GM19438 (cell line): Measurements from ENCODE around the gene UST.
"Not testable (repeated sequence)": the region's sequence is repeated elsewhere in the genome, so short reads cannot be mapped to it uniquely, and the experiment has no call there.

Experiments used
- ATAC-seq: cut with Tn5 transposase; IDR thresholded peaks from one replicate; pipeline ENCODE4 v1.9.1; 2021; ENCODE audit warnings: low read depth; ENCODE audit not compliant: unreplicated experiment

The UST gene

DNA sequence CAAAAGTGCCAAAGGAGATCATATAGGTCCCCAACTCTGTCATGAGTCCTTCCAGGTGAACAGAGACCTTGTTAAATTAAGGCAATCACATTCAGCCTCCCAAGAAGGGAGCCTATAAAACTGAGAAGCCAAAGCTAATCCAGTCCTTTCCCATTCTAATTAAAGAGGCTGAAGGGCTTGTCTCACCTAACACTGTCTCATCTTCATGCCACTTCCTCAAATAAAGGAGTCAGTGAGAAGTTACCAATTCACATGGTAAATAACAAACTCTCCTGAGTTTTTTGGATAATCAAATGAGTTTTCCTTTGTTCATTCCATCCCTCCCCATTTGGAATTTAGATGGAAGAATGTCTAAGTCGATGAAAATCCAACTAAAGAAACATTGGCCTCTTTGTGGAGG is 242.8 kb downstream of the UST start:
- ATAC-seq = no peak

DNA sequence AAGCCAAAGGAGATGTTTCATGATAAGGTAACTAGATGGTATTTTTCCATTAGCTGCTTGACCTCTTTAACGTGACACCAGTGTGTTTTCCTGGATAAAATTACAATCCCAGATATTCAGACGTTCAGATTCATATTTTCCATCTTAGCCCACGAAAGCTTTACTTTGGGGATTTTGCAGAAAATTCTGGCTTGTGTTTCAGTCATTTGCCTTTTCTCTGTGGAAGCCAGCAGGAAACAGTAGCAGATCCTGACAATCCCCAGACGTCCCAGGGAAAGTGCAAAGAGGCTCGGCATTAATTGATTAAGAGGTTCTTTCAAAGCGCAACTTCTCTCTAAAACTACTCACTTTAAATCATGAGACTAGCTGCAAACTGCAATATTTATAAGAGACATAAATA is 243.6 kb downstream of the UST start:
- no peak for ATAC-seq

DNA sequence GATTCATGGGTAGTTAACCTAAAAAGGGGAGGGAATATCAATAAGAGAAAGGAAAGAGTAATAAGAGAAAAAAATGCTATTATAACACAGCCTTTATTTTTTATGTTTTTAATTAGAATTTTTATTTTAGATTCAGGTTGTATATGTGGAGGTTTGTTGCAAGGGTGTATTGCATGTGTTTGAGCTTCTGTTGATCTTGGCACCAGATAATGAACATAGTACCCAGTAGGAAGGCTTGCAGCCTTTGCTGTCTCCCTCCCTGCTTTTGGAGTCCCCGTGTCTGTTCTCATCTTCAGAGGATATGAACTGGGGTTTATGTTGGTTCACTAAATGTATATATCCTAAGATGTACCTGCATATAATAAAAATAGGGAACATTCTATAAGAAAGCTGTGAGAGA is 250.0 kb downstream of the UST start:
- no peak for ATAC-seq

DNA sequence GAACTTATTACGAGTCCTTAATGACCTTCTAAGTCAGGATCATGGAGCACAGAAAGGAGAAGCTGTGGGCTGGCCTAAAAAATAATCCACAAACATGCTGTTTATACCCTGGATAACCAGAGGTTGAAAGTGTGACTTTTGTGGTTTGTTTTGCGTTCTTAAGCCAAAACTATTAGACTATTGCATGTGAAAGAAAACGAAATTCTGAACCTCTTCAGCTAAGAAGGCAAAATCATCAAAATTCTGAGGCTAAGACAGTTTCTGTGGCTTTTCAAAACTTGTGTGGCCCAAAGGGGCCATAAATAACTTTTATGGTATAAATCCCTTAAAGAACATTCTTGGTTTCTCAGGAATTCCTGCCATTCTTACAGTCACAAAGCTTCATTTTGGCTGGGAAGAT is 251.0 kb downstream of the UST start:
- ATAC-seq = no peak

DNA sequence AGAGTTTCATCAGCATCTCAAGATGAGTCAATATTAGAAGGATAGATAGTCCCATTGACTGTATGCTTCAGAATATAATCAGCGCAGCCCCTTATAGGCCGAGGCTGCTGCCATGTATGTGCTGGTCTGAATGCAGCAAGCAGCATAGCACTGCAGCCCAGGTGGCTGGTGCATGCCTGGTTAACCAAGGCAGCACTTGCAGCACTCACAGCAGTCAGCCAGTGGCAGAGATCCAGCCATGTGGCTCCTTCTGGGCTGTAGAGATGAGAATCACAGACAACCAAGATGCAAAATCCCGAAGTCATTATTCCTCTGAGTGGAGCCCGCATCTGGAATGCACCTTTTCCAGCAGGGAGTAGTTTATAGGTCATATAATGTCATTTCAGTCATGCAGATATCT is 251.9 kb downstream of the UST start:
- no peak for ATAC-seq

DNA sequence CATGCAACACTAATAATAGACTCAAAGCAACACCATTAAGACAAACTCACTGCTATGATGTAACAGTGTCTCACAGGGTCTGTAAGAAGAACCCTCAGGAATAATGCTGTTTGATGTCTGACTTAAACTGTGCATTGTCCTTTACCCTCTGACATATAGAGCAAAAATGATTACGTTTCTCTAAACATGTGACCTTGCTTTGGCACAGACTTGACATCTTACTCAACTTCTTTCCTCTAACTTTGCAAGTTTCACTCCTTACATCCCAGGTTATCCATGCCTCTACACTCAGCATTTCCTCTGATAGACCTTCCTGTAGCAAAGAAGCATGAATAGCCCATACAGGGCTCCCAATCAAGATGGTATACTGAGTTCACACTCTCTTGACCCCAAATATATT is 252.7 kb downstream of the UST start:
- no peak for ATAC-seq

DNA sequence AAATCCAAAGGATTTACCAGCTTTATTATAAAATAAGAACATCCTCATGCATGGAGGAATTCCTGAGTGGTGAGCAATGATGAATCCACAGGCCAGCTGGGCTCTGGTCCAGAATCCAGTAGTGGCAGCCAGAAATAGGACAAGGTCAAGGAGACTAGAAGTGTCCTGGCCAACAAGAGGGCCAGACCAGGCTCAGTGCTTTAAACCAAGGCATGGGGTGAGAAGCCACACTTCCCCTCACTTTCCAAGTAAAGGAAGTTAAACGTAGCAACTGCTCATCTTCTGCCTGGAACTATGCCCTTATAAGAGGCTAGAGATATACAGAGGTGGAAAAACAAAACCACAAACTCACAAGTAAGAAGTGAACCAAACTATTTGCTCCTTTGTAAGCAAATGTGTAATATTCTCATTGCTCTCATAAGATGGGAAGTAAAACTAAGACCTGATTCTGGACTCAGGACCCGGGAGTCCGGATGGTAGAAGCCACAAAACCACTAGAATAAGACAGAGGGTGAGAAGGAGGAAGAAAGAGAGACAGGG is 253.2 kb downstream of the UST start:
- no peak for ATAC-seq

DNA sequence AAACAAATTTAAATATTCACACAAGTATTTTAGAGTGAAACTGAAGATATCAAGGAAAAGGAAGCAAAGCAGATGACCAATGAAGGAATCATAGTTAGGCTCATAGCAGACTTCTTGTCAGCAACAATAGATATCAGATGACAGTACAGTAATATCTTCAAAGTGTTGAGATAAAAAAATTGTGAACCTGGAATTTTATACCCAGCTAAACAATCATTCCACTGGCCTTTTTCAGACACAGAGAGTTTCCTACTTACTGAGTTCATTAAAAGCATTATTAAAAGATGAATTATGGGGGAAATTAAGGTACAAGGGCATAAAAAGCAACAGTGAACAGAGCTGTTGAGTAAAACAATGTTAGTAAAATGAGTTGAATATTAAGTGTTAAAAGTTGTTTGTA is 254.6 kb downstream of the UST start:
- no peak for ATAC-seq

DNA sequence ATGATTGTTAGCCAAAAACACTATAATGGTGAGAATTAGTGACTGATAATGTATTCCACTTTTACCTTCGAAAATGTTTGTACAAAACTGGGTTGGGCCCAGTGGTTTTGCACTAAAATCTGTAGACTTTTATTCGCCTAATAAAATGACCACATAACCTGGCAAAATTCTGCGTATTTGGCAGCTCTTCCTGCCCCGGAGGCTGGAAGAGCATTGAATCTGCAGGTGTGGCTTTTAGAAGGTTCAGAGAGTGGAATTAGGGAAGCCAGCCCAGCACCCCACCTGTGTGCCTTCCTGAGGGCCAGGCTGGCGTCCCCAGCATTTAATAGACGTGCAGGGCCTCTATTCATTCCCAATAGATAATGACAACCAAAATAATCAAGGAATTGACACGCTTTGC is 256.7 kb downstream of the UST start:
- no peak for ATAC-seq

DNA sequence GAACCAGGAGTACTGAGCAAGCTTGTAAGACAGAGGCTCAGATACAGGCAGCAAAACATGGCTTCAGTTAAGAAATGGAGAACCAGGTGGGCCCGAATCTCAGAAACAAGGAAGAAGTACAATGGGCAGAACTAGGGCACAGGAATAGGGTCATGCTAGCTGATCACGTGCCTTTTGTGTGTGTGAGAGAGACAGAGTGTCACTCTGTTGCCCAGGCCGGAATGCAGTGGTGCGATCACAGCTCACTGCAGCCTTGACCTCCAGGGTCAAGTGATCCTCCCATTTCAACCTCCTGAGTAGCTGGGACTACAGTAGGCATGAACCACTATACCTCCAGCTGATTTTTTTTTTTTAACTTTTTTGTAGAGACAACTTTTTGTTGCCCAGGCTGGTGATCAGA is 257.8 kb downstream of the UST start:
- no peak for ATAC-seq

DNA sequence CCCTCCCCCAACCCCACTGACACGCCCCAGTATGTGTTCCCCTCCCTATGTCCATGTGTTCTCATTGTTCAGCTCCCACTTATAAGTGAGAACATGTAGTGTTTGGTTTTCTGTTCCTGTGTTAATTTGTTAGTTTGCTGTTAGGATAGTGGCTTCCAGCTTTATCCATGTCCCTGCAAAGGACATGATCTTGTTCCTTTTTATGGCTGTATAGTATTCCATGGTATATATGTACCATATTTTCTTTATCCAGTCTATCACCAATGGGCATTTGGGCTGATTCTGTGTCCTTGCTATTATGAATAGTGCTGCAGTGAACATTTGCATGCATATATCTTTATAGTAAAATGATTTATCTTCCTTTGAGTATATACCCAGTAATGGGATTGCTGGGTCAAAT is 259.4 kb downstream of the UST start:
- ATAC-seq = not testable (repeated sequence)

DNA sequence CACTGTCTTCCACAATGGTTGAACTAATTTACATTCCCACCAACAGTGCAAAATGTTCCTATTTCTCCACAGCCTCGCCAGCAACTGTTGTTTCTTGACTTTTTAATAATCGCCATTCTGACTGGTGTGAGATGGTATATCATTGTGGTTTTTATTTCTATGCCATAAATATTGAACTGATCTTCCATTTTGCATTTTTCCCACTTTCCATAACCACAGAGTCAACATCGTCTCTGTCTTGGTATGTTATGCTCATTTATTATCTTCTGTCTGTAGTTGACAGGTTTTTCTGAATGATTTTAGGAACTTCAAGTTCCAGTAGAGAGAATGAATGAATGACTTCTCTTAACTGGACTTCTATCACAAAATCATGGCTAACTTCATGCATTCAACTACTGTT is 259.8 kb downstream of the UST start:
- no peak for ATAC-seq

DNA sequence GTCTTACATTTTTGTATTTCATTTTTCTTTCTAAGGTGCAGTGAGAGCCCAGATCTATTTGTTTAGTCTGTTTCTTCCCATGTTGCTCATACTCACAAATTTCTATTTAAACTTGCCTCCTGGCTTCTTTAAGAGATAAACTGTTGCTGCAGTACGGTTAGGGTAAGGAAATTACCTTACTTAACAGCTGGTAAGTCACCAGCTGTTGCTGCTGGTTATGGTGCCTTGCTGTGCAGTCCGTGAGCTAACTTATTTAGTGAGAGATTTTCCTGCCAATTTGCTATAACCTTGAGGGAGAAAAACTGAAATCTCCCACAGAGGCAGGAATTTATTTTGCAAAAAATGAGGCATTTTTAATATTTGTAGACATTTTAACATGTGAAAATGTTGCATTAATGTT is 261.0 kb downstream of the UST start:
- no peak for ATAC-seq

DNA sequence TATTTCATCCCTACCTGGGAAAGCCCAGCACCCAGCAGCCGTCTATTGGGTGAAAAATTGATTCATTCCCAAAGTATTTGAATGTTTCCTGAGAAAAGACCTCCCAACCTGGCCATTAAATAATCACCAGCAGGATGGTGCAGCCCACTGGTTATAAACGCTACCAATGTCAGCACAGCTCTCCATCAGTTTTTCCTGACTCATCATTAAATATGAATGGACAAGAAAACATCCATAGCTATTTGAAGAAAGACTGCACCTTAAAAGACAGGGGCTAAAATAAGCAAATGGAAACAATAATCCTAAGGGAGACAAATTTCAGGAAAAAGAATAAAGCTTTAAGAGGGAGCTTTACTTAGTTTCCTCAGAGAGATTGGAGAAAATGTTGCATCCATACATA is 261.9 kb downstream of the UST start:
- ATAC-seq = no peak

DNA sequence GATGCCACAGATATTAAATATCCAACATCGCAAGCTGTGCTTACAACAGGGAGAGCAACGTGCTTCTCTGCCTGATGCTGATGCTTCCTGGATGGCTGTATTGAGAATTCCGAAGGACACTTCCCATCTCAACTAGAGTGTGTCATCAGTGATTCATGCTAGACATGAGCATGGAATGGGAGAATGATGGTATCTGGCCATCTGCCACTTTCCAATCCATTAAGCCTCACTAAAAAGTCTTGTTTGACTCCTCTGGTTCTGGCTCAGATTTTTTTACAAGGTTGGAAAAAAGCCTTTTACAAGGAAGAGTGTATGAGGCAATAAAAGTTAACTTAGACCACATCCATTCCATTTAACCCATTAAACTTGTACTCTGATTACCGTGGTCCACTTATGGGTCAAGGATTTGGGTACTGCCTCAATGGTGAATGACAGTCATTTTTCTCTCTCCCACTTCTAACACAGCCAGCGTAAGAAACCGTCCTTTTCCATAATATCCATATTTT is 265.3 kb downstream of the UST start:
- no peak for ATAC-seq

DNA sequence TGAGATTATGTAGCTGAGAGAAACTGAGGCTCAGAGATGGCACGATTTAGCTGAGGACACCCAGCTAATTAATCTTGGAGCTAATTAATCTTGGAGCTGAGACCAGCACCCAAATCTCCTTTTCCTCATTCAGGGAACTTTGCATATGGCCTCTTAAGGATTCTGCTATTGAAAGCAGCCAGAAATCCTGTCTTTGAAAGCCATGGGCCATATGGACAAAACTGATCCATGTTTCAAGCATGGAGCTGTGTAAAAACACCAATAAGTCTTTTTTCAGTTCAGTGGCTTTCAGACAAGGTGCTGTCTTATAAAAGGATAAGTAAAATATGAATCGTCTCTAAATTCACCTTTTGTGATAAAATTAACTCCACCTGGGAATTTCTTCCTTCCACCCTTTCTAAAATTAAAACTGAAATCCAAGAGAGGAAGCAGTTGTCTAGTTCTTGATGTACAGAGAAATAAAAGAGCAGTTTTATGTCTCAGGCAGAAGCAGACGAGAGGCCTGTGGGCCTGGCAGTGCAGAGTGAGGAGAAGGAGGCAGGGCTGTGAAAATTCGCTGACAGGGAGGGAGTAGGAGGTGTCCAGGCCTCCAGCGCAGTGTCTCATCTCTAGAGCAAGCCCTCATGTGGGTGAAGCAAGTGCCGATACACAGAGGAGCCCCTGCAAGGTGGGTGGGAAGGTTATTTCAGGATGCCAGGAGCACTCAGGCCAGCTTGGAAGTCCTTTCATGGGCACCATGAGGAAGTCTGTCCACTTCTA is 266.9 kb downstream of the UST start:
- no peak for ATAC-seq

DNA sequence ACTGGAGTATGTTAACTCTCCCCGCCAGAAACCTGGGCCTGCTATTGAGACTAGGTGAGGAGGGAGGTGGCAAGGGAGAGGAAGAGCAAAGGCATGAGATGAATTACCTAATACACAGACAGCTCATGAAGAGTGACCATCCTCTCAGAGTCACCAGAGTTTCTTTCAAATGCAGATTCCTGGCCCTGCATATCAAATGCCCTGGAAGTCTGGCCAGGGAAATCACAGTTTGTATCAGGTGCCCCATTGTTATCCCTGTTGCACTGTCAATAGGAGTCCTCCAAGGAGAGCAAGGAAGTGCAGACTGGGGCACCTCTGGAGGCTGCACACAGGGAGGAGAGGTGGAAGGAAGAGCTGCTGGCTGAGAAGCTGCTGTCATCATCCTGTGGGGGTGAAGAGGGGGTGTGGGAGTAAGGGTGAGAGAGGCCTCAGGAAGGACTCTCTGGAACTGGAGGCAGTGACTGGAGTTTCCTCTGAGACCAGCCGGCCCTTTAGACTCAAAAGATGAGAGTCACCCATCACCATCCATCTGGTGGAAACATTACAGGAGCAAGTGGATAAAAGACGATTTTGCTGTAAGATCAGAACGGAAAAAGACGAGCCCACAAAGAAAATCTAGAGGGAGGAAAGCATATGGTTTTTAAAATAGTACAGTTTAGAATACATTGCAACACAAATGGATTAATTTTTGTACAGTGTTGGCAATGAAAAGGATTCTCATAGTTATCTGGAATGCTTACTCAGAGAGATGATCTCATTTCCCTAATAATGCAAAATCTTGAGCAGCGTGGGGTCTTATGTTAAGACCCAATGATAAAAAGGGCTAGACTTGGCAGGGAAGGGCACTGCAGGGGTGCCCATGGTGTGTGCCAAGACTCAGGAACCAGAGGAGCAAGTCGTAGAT is 268.1 kb downstream of the UST start:
- ATAC-seq = no peak

DNA sequence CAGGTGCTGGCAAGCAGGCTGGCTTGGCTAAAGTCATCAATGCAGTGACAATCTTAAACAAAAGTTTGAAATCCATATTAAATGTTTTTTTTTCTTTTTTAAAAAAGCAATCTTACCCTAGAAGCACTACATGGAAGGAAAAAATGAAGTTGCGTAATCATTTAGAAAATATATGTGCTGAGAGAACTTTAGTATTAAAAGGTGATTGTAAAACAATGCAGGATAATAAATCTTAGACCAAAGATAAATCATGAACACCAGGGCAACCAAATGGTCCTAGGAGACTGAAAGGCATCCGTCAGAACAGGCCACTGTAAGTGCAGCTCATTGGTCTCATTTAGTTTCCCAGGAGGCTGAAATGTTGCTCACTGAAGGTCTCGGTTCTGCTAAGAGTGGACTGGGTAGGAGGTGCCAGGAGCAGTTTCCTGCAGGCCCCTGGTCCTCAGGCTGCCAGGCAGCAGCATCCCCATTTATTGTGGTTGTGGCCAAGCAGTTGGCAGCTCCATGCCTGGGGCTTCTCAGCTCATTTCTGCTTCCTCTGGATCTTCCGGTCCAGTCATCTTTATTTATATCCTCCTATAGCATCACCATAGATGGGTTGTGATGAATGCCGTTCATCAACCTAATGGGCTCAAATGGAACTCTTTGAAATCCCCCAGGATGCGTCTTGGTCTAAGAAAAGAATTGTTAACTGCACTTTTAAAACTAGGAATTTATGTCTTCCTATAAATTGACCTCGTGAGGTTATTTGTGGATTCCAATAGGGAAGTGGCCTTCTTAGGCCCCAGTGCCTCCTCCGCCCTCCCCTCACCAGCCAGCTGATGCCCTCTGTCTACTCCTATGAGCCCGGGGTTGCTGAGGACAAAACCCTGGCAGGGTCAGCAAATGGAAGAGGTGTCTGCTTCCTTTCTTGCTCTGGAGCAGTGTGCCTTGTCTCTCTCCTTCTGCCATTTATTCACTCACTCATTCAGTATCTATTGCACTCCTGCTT is 269.0 kb downstream of the UST start:
- ATAC-seq = no peak

DNA sequence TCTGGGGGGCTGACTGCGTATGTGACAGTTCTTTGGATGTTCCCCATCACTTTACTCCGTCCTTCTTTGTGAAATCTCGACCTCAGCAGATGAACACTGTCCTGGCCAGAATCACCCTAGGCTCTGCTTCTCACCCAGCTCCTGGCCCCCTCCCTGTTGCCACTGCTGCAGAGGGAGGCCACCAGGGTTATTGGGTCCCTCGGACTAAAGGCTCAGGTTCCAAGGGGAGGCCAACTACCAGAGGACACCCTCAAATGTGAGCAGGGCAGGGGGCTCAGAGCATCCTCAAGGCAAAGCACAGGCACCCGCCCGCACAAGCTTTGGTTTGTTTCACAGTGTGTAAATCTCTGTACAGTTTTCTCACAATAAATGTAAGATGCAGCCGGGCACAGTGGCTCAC is 269.9 kb downstream of the UST start:
- ATAC-seq = no peak

DNA sequence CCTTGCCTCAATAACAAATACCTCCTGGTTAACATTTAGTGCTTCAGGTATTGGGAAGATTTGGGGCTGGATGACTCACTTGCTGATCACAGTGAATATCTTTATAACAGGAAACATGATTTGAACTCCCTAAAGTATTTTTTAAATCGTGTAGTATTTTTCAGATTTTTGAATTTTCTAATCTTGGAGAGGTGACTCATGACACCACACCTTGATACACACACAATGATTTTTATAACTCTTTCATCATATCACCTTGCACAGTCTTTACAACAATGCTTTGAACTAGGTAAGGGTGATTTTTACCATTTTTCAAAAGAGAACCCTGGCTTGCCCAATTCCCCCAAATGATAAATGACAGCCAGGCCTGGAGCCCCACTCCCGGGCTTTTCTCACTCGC is 273.5 kb downstream of the UST start:
- no peak for ATAC-seq
